Measurements from ENCODE around the gene CCDC110. TPM values are rescaled to one million over a fixed set of nuclear protein-coding genes. Genes with fewer than 3 reads are reported as not detected.

Gene CCDC110
- total and polyA plus RNA-seq, 3 donors from 2014 or later, result 28.1 to 78.1 (median 39.1) TPM

- no peaks in the 10 kb centered on the region for H3K27me3 ChIP-seq
- no peaks in the 10 kb centered on the region for H3K36me3 ChIP-seq (ENCODE audit: low read depth, missing control alignments)
- H3K4me1 ChIP-seq, result no peaks in the 10 kb centered on the region
- 0 to 2% methylated on average over 24 to 30 of the region's 41 CpGs for WGBS, 2 donors
- TF ChIP-seq POLR2A (IDR thresholded peaks at IDR 0.05), result no peak
- TF ChIP-seq, protein P1, sequence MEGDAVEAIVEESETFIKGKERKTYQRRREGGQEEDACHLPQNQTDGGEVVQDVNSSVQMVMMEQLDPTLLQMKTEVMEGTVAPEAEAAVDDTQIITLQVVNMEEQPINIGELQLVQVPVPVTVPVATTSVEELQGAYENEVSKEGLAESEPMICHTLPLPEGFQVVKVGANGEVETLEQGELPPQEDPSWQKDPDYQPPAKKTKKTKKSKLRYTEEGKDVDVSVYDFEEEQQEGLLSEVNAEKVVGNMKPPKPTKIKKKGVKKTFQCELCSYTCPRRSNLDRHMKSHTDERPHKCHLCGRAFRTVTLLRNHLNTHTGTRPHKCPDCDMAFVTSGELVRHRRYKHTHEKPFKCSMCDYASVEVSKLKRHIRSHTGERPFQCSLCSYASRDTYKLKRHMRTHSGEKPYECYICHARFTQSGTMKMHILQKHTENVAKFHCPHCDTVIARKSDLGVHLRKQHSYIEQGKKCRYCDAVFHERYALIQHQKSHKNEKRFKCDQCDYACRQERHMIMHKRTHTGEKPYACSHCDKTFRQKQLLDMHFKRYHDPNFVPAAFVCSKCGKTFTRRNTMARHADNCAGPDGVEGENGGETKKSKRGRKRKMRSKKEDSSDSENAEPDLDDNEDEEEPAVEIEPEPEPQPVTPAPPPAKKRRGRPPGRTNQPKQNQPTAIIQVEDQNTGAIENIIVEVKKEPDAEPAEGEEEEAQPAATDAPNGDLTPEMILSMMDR (IDR thresholded peaks at IDR 0.05), result no peak
- peak overlapping the region; percentile 58 to 64 for H3K4me3 ChIP-seq
- H3K27ac ChIP-seq, result peak overlapping the region; percentile 65 to 75
- DNase-seq, result peak; percentile 61
- intact Hi-C loops (cut with DNase I; ENCODE audit: low total_unique reads), result loop anchor here (10.0 kb wide), 1 partner anchor 124 kb away; no protein-coding TSS in a partner anchor
- no peaks in the 10 kb centered on the region for H3K9me3 ChIP-seq
Measured at GRCh38 chr4:185470501-185471195, 885 bp downstream of the CCDC110 start.

DNA sequence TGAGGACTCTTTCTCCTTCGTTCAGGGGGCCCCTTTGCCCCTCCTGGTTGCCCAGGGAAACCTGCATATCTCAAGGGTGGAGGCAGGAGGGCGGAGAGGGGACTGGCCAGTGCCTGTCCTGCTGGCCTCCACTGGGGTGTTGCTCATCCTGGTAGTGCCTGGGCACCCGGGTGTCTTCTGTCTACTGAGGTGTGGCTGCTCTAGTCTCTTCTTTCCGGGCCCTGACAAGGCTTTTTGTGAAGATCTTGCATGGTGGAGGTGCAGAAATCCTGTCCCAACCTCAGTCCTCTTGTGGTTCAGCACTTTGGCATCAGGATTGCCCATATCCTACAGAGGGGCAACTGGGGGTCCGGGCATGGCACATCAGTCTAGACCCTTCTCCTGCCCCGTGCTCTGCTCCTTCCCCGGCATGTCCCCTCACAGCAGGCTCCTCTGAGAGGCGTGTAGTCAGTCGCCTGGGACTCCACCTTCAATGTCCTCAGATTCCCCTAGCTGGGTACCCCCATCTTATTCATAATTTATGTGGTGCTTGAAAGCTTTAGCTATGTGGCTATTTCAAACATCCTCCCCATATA lies 1.9 kb downstream of the CCDC110 start:
- Histone ChIP-seq H3K36me3 (ENCODE audit: low read depth, missing control alignments) (no peaks in the 10 kb centered on the region), H3K27ac (no peak overlapping the region), H3K4me3 (no peak overlapping the region), H3K9me3 (no peaks in the 10 kb centered on the region), H3K4me1 (no peaks in the 10 kb centered on the region), H3K27me3 (no peaks in the 10 kb centered on the region)
- intact Hi-C loops (cut with DNase I; ENCODE audit: low total_unique reads), result loop anchor here (10.0 kb wide), 1 partner anchor 125 kb away; no protein-coding TSS in a partner anchor
- whole genome bisulfite sequencing, 2 donors, result 60 to 66% methylated on average over 9 of the region's 9 CpGs
- no peak for TF ChIP-seq POLR2A (IDR thresholded peaks at IDR 0.05)
- TF ChIP-seq, protein P1 (IDR thresholded peaks at IDR 0.05), result no peak
- DNase-seq, result no peak

DNA sequence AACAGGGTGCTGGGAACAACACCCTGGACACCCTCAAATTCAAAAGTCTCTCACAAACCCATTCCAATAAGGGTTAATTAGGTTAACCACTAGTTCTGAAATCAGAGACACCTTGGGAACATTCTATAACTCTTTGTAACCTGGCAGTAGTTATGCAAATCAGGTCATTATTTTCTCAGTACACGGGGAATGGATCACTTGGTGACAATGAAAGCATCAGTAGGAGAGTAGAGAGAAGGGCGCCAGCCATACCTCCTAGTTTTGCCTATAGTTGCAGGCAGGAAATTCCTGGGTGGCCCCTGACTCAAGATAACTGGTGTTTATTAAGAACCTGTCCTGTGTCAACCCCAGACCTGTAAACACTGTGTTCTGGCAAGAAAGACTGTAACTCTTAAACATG lies 2.5 kb downstream of the CCDC110 start:
- 85 to 88% methylated on average over 2 of the region's 2 CpGs for WGBS, 2 donors
- intact Hi-C loops (cut with DNase I; ENCODE audit: low total_unique reads), result no loop called here
- TF ChIP-seq POLR2A (IDR thresholded peaks at IDR 0.05), result no peak
- TF ChIP-seq, protein P1 (IDR thresholded peaks at IDR 0.05), result no peak

DNA sequence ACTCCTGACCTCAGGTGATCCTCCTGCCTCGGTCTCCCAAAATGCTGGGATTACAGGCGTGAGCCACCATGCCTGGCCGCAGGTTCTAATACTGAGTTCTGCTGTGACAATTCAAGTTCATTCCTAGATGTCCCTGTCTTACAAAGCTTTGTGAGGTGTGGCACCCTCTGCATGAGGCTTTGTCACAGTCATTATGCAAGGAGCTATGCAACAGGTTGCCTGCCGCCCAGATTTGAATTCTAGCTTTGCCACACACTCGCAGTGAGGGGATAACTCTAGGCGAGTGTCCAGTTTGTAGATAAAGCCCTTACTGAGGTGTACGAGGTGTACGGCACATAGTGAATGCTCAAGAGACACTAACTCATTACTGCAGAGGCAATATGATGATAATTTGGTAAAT lies 3.5 kb downstream of the CCDC110 start:
- H3K36me3 ChIP-seq (ENCODE audit: low read depth, missing control alignments), result no peaks in the 10 kb centered on the region
- intact Hi-C loops (cut with DNase I; ENCODE audit: low total_unique reads), result no loop called here
- TF ChIP-seq, protein P1 (IDR thresholded peaks at IDR 0.05), result no peak
- TF ChIP-seq POLR2A (IDR thresholded peaks at IDR 0.05), result no peak
- WGBS, 2 donors, result 81 to 87% methylated on average over 8 of the region's 8 CpGs
- no peak overlapping the region for H3K4me3 ChIP-seq
- H3K27me3 ChIP-seq, result no peaks in the 10 kb centered on the region
- DNase-seq, result no peak
- H3K4me1 ChIP-seq, result no peaks in the 10 kb centered on the region
- no peaks in the 10 kb centered on the region for H3K9me3 ChIP-seq
- no peak overlapping the region for H3K27ac ChIP-seq

More for the DNA sequence above, 2.5 kb downstream of the CCDC110 start:
- no peak overlapping the region for H3K4me3 ChIP-seq
- H3K36me3 ChIP-seq (ENCODE audit: low read depth, missing control alignments), result no peaks in the 10 kb centered on the region
- H3K4me1 ChIP-seq, result no peaks in the 10 kb centered on the region
- no peak overlapping the region for H3K27ac ChIP-seq
- no peak for DNase-seq
- H3K9me3 ChIP-seq, result no peaks in the 10 kb centered on the region
- H3K27me3 ChIP-seq, result no peaks in the 10 kb centered on the region

Data from testis (tissue), 3 donors.